Vagina (tissue), 2 donors: ENCODE data around the gene BCL6. TPM values are rescaled to one million over a fixed set of nuclear protein-coding genes. Genes with fewer than 3 reads are reported as not detected.

Experiments used
- DNase-seq, 2 donors: peaks; one replicate each; pipeline ENCODE4 v3.0.0-alpha.2; 2017; ENCODE audit errors: extremely low spot score in 2 of 2
- H3K27ac ChIP-seq: fragments of 200-600 bp; sonication (generic); one replicate; pipeline ENCODE4 v1.5.1; 2019
- H3K27me3 ChIP-seq: fragments of 200-600 bp; sonication (generic); one replicate; pipeline ENCODE4 v1.5.1; 2019
- H3K36me3 ChIP-seq, 2 donors: fragments of 200-600 bp; sonication (generic); one replicate each; pipeline ENCODE4 v1.5.1; 2017 to 2019
- H3K4me1 ChIP-seq: fragments of 200-600 bp; sonication (generic); one replicate; pipeline ENCODE4 v1.5.1; 2019
- H3K4me3 ChIP-seq, 2 donors: fragments of 200-600 bp; sonication (generic); 1 replicate in 1 of 2; 2 replicates in 1 of 2; pipeline ENCODE4 v1.5.1; 2016 to 2019
- H3K9me3 ChIP-seq: fragments of 200-600 bp; sonication (generic); one replicate; pipeline ENCODE4 v1.5.1; 2019
- POLR2A ChIP-seq, 2 donors: fragments of 450-650 bp; IDR thresholded peaks; one replicate each; pipeline ENCODE4 v1.6.1; 2017; ENCODE audit warnings: antibody characterized with exemption in 2 of 2, mild to moderate bottlenecking in 2 of 2, moderate library complexity in 2 of 2
- POLR2AphosphoS5 ChIP-seq, 2 donors: sonication (generic); formaldehyde crosslinking; IDR thresholded peaks; one replicate each; pipeline ENCODE4 v1.9.0; 2017; ENCODE audit warnings: antibody characterized with exemption in 2 of 2, mild to moderate bottlenecking in 2 of 2, low read depth in 1 of 2; ENCODE audit not compliant: insufficient read depth in 1 of 2
- intact Hi-C: fragments of 100-400 bp; cut with DNase I; formaldehyde crosslinking; loops from one replicate; pipeline ENCODE4 v1.15.1; 2023
- total RNA-seq: library from RNA; depleted of rRNA; stranded (reverse); fragments of >200 nt; gene quantifications from one replicate; pipeline ENCODE4 v1.2.3, GENCODE V29; 2016
- TF ChIP-seq, protein P1 (sequence below), 3 experiments: fragments of 450-650 bp in 2 of 3; fragments of 200-600 bp in 1 of 3; sonication (generic) in 1 of 3; IDR thresholded peaks; one replicate each; pipeline ENCODE4 v1.5.1; 2017 to 2019; ENCODE audit warnings: antibody characterized with exemption in 3 of 3, mild to moderate bottlenecking in 2 of 3, moderate library complexity in 2 of 3

Gene BCL6
- 133 TPM for total RNA-seq

- no peaks in the 10 kb centered on the region for H3K27me3 ChIP-seq
- peaks cover 18% of the 10 kb centered on the region for H3K4me1 ChIP-seq
These were observed at the start of gene BCL6 for GRCh38 chr3:187745201-187746058. Gene BCL6, minus strand, starts transcription at chr3:187745468. Its CDS starts 11,775 bp downstream, at chr3:187733693.

GRCh38 chr3:187794731-187795130 is 49.5 kb upstream of the BCL6 start:
- H3K4me3 ChIP-seq: no peak overlapping the region
- H3K9me3 ChIP-seq: no peaks in the 10 kb centered on the region
- no peaks in the 10 kb centered on the region for H3K4me1 ChIP-seq
- DNase-seq: no peak
- H3K27me3 ChIP-seq: no peaks in the 10 kb centered on the region
- intact Hi-C loops: no loop called here
- no peak overlapping the region for H3K27ac ChIP-seq
- TF ChIP-seq POLR2AphosphoS5 (IDR thresholded peaks at IDR 0.05; ENCODE audit: insufficient read depth in 1 of 2, low read depth in 1 of 2): no peak
- TF ChIP-seq, protein P1, sequence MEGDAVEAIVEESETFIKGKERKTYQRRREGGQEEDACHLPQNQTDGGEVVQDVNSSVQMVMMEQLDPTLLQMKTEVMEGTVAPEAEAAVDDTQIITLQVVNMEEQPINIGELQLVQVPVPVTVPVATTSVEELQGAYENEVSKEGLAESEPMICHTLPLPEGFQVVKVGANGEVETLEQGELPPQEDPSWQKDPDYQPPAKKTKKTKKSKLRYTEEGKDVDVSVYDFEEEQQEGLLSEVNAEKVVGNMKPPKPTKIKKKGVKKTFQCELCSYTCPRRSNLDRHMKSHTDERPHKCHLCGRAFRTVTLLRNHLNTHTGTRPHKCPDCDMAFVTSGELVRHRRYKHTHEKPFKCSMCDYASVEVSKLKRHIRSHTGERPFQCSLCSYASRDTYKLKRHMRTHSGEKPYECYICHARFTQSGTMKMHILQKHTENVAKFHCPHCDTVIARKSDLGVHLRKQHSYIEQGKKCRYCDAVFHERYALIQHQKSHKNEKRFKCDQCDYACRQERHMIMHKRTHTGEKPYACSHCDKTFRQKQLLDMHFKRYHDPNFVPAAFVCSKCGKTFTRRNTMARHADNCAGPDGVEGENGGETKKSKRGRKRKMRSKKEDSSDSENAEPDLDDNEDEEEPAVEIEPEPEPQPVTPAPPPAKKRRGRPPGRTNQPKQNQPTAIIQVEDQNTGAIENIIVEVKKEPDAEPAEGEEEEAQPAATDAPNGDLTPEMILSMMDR (IDR thresholded peaks at IDR 0.05): no peak
- no peak for TF ChIP-seq POLR2A (IDR thresholded peaks at IDR 0.05)
- no peaks in the 10 kb centered on the region for H3K36me3 ChIP-seq

More at GRCh38 chr3:187745201-187746058, at the start of gene BCL6:
- intact Hi-C loops: loop anchor here (5.0 to 10.0 kb wide), 5 partner anchors 212 to 1039 kb away; no protein-coding TSS in a partner anchor
- Histone ChIP-seq H3K9me3 (no peaks in the 10 kb centered on the region), H3K36me3 (no peaks in the 10 kb centered on the region), H3K27ac (peak within 1 kb of the TSS; percentile 99), H3K4me3 (peak within 1 kb of the TSS; percentile 52 to 77)
- TF ChIP-seq POLR2AphosphoS5 (IDR thresholded peaks at IDR 0.05; ENCODE audit: insufficient read depth in 1 of 2, low read depth in 1 of 2) (peak; percentile 99), POLR2A (IDR thresholded peaks at IDR 0.05) (peak; percentile 75 to 100)
- TF ChIP-seq, protein P1 (IDR thresholded peaks at IDR 0.05): peak in 1 of 3 experiments; percentile 15
- peak in 1 of 2 donors; percentile 98 for DNase-seq

- TF ChIP-seq, protein P1 (IDR thresholded peaks at IDR 0.05): no peak
- TF ChIP-seq POLR2AphosphoS5 (IDR thresholded peaks at IDR 0.05; ENCODE audit: insufficient read depth in 1 of 2, low read depth in 1 of 2): no peak
- no peak for TF ChIP-seq POLR2A (IDR thresholded peaks at IDR 0.05)
- intact Hi-C loops: no loop called here
- no peak overlapping the region for H3K27ac ChIP-seq
- no peaks in the 10 kb centered on the region for H3K27me3 ChIP-seq
- no peak overlapping the region for H3K4me3 ChIP-seq
- no peaks in the 10 kb centered on the region for H3K4me1 ChIP-seq
- DNase-seq: no peak
- no peaks in the 10 kb centered on the region for H3K36me3 ChIP-seq
- H3K9me3 ChIP-seq: no peaks in the 10 kb centered on the region
These were observed 48.4 kb upstream of the BCL6 start for GRCh38 chr3:187793618-187794017.

- H3K27ac ChIP-seq: no peak overlapping the region
- H3K27me3 ChIP-seq: no peaks in the 10 kb centered on the region
- TF ChIP-seq POLR2AphosphoS5 (IDR thresholded peaks at IDR 0.05; ENCODE audit: insufficient read depth in 1 of 2, low read depth in 1 of 2): no peak
- TF ChIP-seq, protein P1 (IDR thresholded peaks at IDR 0.05): no peak
- TF ChIP-seq POLR2A (IDR thresholded peaks at IDR 0.05): no peak
- H3K4me1 ChIP-seq: no peaks in the 10 kb centered on the region
- H3K36me3 ChIP-seq: no peaks in the 10 kb centered on the region
- H3K9me3 ChIP-seq: no peaks in the 10 kb centered on the region
- H3K4me3 ChIP-seq: no peak overlapping the region
- intact Hi-C loops: no loop called here
- DNase-seq: no peak
These were observed 47.3 kb upstream of the BCL6 start for GRCh38 chr3:187792521-187792920.

- TF ChIP-seq POLR2A (IDR thresholded peaks at IDR 0.05) (no peak), POLR2AphosphoS5 (IDR thresholded peaks at IDR 0.05; ENCODE audit: insufficient read depth in 1 of 2, low read depth in 1 of 2) (no peak)
- TF ChIP-seq, protein P1 (IDR thresholded peaks at IDR 0.05): no peak
- intact Hi-C loops: no loop called here
- no peaks in the 10 kb centered on the region for H3K36me3 ChIP-seq
These were observed 44.6 kb upstream of the BCL6 start for GRCh38 chr3:187789872-187790271.

More at GRCh38 chr3:187789872-187790271, 44.6 kb upstream of the BCL6 start:
- H3K9me3 ChIP-seq: no peaks in the 10 kb centered on the region
- no peak overlapping the region for H3K27ac ChIP-seq
- DNase-seq: no peak
- H3K27me3 ChIP-seq: no peaks in the 10 kb centered on the region
- H3K4me3 ChIP-seq: no peak overlapping the region
- no peaks in the 10 kb centered on the region for H3K4me1 ChIP-seq
